Loucy (cell line): Measurements from ENCODE around the gene ZNF407.

ENCODE experiments used
- H2AFZ ChIP-seq: fragments of 200-600 bp; sonication (generic); 2 replicates; pipeline ENCODE4 v1.6.0; 2016; ENCODE audit warnings: antibody characterized with exemption, mild to moderate bottlenecking, low read length, moderate library complexity
- H3F3A ChIP-seq: fragments of 200-600 bp; 2 replicates; pipeline ENCODE4 v1.6.0; 2016; ENCODE audit warnings: antibody characterized with exemption, low read depth, mild to moderate bottlenecking
- H3K27me3 ChIP-seq: fragments of 200-600 bp; sonication (generic); 2 replicates; pipeline ENCODE4 v1.6.1; 2014; ENCODE audit warnings: low read length, mild to moderate bottlenecking; ENCODE audit not compliant: insufficient read depth, poor library complexity, severe bottlenecking
- H3K36me3 ChIP-seq: fragments of 200-600 bp; sonication (generic); 2 replicates; pipeline ENCODE4 v1.6.1; 2016; ENCODE audit warnings: low read length; ENCODE audit not compliant: insufficient read depth
- H3K4me1 ChIP-seq: fragments of 200-600 bp; sonication (generic); 2 replicates; pipeline ENCODE4 v1.5.1; 2014; ENCODE audit warnings: low read length, mild to moderate bottlenecking; ENCODE audit not compliant: insufficient read depth, poor library complexity, severe bottlenecking
- H3K4me2 ChIP-seq: fragments of 200-600 bp; sonication (generic); 2 replicates; pipeline ENCODE4 v1.6.0; 2014; ENCODE audit warnings: antibody characterized with exemption, low read length, low read depth, mild to moderate bottlenecking; ENCODE audit not compliant: poor library complexity, severe bottlenecking
- H3K4me3 ChIP-seq: fragments of 200-600 bp; sonication (generic); 2 replicates; pipeline ENCODE4 v1.5.1; 2014; ENCODE audit warnings: low read length, mild to moderate bottlenecking, mixed read lengths; ENCODE audit not compliant: poor library complexity, severe bottlenecking
- H3K79me2 ChIP-seq: fragments of 200-600 bp; sonication (generic); 2 replicates; pipeline ENCODE4 v1.6.1; 2014; ENCODE audit warnings: low read length; ENCODE audit not compliant: insufficient read depth
- H3K9ac ChIP-seq: fragments of 200-600 bp; sonication (generic); 2 replicates; pipeline ENCODE4 v1.6.0; 2014; ENCODE audit warnings: mild to moderate bottlenecking, low read depth, low read length, moderate library complexity; ENCODE audit not compliant: poor library complexity, severe bottlenecking
- H3K9me2 ChIP-seq: fragments of 200-600 bp; sonication (generic); replicated peaks from 2 replicates; pipeline ENCODE4 v1.6.1; 2016; ENCODE audit warnings: low read depth, low read length, mixed read lengths
- H3K9me3 ChIP-seq: fragments of 200-600 bp; sonication (generic); 2 replicates; pipeline ENCODE4 v1.6.1; 2014; ENCODE audit warnings: mild to moderate bottlenecking, antibody characterized with exemption, low read length, low read depth; ENCODE audit not compliant: insufficient read depth
- H4K20me1 ChIP-seq: fragments of 200-600 bp; sonication (generic); 2 replicates; pipeline ENCODE4 v1.6.0; 2014; ENCODE audit warnings: antibody characterized with exemption, low read length, mild to moderate bottlenecking; ENCODE audit not compliant: insufficient read depth, poor library complexity, severe bottlenecking
- CTCF ChIP-seq: fragments of 200-600 bp; sonication (generic); conservative IDR thresholded peaks from 2 replicates; pipeline ENCODE4 v1.5.1; 2014; ENCODE audit warnings: mild to moderate bottlenecking, antibody characterized with exemption, low read length
- EZH2phosphoT487 ChIP-seq: fragments of 200-600 bp; IDR thresholded peaks from 2 replicates; pipeline ENCODE4 v1.6.1; 2018; ENCODE audit warnings: antibody characterized with exemption, mild to moderate bottlenecking, moderate library complexity, borderline replicate concordance

Gene ZNF407

GRCh38 chr18:74725690-74726089 lies 128.0 kb downstream of the ZNF407 start:
- H4K20me1 ChIP-seq, result no peaks in the 10 kb centered on the region
- no peak for TF ChIP-seq CTCF
- no peak for TF ChIP-seq EZH2phosphoT487
- no peak overlapping the region for H3K9ac ChIP-seq
- H3K79me2 ChIP-seq, result no peaks in the 10 kb centered on the region
- no peaks in the 10 kb centered on the region for H3K36me3 ChIP-seq
- H3K9me2 ChIP-seq, result no peaks in the 10 kb centered on the region
- no peak overlapping the region for H2AFZ ChIP-seq
- H3K4me2 ChIP-seq, result no peak overlapping the region
- H3K27me3 ChIP-seq, result no peaks in the 10 kb centered on the region
- 0 out of 2 replicates have a peak, but pooled peaks cover 4% of the 10 kb centered on the region for H3K9me3 ChIP-seq
- no peak overlapping the region for H3K4me3 ChIP-seq
- H3K4me1 ChIP-seq, result peaks cover 6% of the 10 kb centered on the region
- no peaks in the 10 kb centered on the region for H3F3A ChIP-seq

GRCh38 chr18:74728586-74728985 lies 130.9 kb downstream of the ZNF407 start:
- H3K9me3 ChIP-seq, result no peaks in the 10 kb centered on the region
- H3K4me1 ChIP-seq, result no peaks in the 10 kb centered on the region
- no peaks in the 10 kb centered on the region for H3K79me2 ChIP-seq
- H3K9me2 ChIP-seq, result no peaks in the 10 kb centered on the region
- no peak overlapping the region for H2AFZ ChIP-seq
- no peaks in the 10 kb centered on the region for H3K36me3 ChIP-seq
- no peaks in the 10 kb centered on the region for H4K20me1 ChIP-seq
- TF ChIP-seq CTCF, result no peak
- no peak for TF ChIP-seq EZH2phosphoT487
- no peak overlapping the region for H3K4me2 ChIP-seq
- H3K4me3 ChIP-seq, result no peak overlapping the region
- no peaks in the 10 kb centered on the region for H3F3A ChIP-seq
- no peaks in the 10 kb centered on the region for H3K27me3 ChIP-seq
- no peak overlapping the region for H3K9ac ChIP-seq

GRCh38 chr18:74731097-74731496 lies 133.4 kb downstream of the ZNF407 start:
- no peak overlapping the region for H2AFZ ChIP-seq
- no peaks in the 10 kb centered on the region for H3K36me3 ChIP-seq
- no peak overlapping the region for H3K4me3 ChIP-seq
- no peaks in the 10 kb centered on the region for H3K9me2 ChIP-seq
- no peaks in the 10 kb centered on the region for H3K4me1 ChIP-seq
- no peak overlapping the region for H3K9ac ChIP-seq
- no peaks in the 10 kb centered on the region for H3F3A ChIP-seq
- H3K79me2 ChIP-seq, result no peaks in the 10 kb centered on the region
- H3K9me3 ChIP-seq, result no peaks in the 10 kb centered on the region
- no peak for TF ChIP-seq EZH2phosphoT487
- TF ChIP-seq CTCF, result no peak
- no peak overlapping the region for H3K4me2 ChIP-seq
- no peaks in the 10 kb centered on the region for H3K27me3 ChIP-seq
- H4K20me1 ChIP-seq, result no peaks in the 10 kb centered on the region
